Muscle of leg (tissue), 11 donors: Measurements from ENCODE around the gene CNOT9. TPM values are rescaled to one million over a fixed set of nuclear protein-coding genes. Genes with fewer than 3 reads are reported as not detected.
"Not testable (repeated sequence)": the region's sequence is repeated elsewhere in the genome, so short reads cannot be mapped to it uniquely, and the experiment has no call there.

Experiments
- DNase-seq: peaks from one replicate; pipeline ENCODE4 v3.0.0; 2013
- H3K27ac ChIP-seq: one replicate; pipeline ENCODE4 v1.5.1; 2013; ENCODE audit warnings: mild to moderate bottlenecking, low read length, control low read depth
- H3K27me3 ChIP-seq: one replicate; pipeline ENCODE4 v1.6.1; 2013; ENCODE audit warnings: low read length; ENCODE audit not compliant: control insufficient read depth, insufficient read depth
- H3K36me3 ChIP-seq: one replicate; pipeline ENCODE4 v1.6.1; 2013; ENCODE audit warnings: low read length; ENCODE audit not compliant: control insufficient read depth, insufficient read depth
- H3K4me1 ChIP-seq: one replicate; pipeline ENCODE4 v1.6.1; 2013; ENCODE audit warnings: low read length; ENCODE audit not compliant: control insufficient read depth, insufficient read depth
- H3K4me3 ChIP-seq: one replicate; pipeline ENCODE4 v1.5.1; 2013; ENCODE audit warnings: low read length, control low read depth
- H3K9me3 ChIP-seq: replicated peaks from 2 replicates; pipeline ENCODE4 v1.6.1; 2013; ENCODE audit warnings: low read depth, low read length; ENCODE audit not compliant: control insufficient read depth
- WGBS: methylation state at CpG from one replicate; pipeline ENCODE4 v1.1.5; 2013; ENCODE audit warnings: missing lambda C conversion rate; ENCODE audit not compliant: insufficient coverage; 5-methylcytosine and 5-hydroxymethylcytosine counted together
- polyA plus RNA-seq, 8 donors: library from polyadenylated mRNA; unstranded; fragments of 120-200 nt; gene quantifications; one replicate each; pipeline versions ENCODE4 v1.2.1 to v1.2.3, GENCODE V29; 2013; ENCODE audit warnings: inconsistent platforms in 1 of 8, low replicate concordance in 1 of 8; ENCODE audit not compliant: insufficient read length in 8 of 8, insufficient read depth in 1 of 8
- total RNA-seq: library from RNA; stranded (reverse); fragments of 120-200 nt; gene quantifications from one replicate; pipeline ENCODE4 v1.2.4, GENCODE V29; 2013

The CNOT9 gene
- total and polyA plus RNA-seq, 9 donors: 31.2 to 42.3 (median 35.4) TPM

- Histone ChIP-seq H3K27ac (no peak overlapping the region), H3K4me3 (no peak overlapping the region), H3K4me1 (no peaks in the 10 kb centered on the region), H3K9me3 (no peaks in the 10 kb centered on the region), H3K27me3 (no peaks in the 10 kb centered on the region), H3K36me3 (peaks cover 26% of the 10 kb centered on the region)
- DNase-seq: no peak
Observed at GRCh38 chr2:218547511-218547910, 21.1 kb upstream of the CNOT9 start.

- Histone ChIP-seq H3K36me3 (peaks cover 25% of the 10 kb centered on the region), H3K27me3 (no peaks in the 10 kb centered on the region), H3K27ac (no peak overlapping the region), H3K4me1 (no peaks in the 10 kb centered on the region), H3K9me3 (no peaks in the 10 kb centered on the region), H3K4me3 (no peak overlapping the region)
- no peak for DNase-seq
Observed at GRCh38 chr2:218547978-218548377, 20.7 kb upstream of the CNOT9 start.

GRCh38 chr2:218554225-218554624 is 14.4 kb upstream of the CNOT9 start:
- H3K4me3 ChIP-seq: not testable (repeated sequence)
- peaks cover 12% of the 10 kb centered on the region for H3K36me3 ChIP-seq

GRCh38 chr2:218555527-218555926 is 13.1 kb upstream of the CNOT9 start:
- no peaks in the 10 kb centered on the region for H3K9me3 ChIP-seq
- 75% methylated on average over 3 of the region's 4 CpGs for WGBS

More at GRCh38 chr2:218554225-218554624, 14.4 kb upstream of the CNOT9 start:
- H3K9me3 ChIP-seq, H3K4me1 ChIP-seq, H3K27ac ChIP-seq, DNase-seq, H3K27me3 ChIP-seq: not testable (repeated sequence)
- no CpG with 5 or more reads among the region's 3 CpGs for WGBS

GRCh38 chr2:218557941-218558340 is 10.7 kb upstream of the CNOT9 start:
- H3K27ac ChIP-seq: no peak overlapping the region
- no peak for DNase-seq
- peaks cover 15% of the 10 kb centered on the region for H3K36me3 ChIP-seq
- no peaks in the 10 kb centered on the region for H3K9me3 ChIP-seq
- no peaks in the 10 kb centered on the region for H3K4me1 ChIP-seq
- no peaks in the 10 kb centered on the region for H3K27me3 ChIP-seq
- H3K4me3 ChIP-seq: no peak overlapping the region
- WGBS: no CpG with 5 or more reads among the region's 2 CpGs

More at GRCh38 chr2:218555527-218555926, 13.1 kb upstream of the CNOT9 start:
- DNase-seq: no peak
- no peak overlapping the region for H3K27ac ChIP-seq
- peaks cover 12% of the 10 kb centered on the region for H3K36me3 ChIP-seq
- H3K4me3 ChIP-seq: no peak overlapping the region
- H3K4me1 ChIP-seq: no peaks in the 10 kb centered on the region
- no peaks in the 10 kb centered on the region for H3K27me3 ChIP-seq

GRCh38 chr2:218558986-218559385 is 9.7 kb upstream of the CNOT9 start:
- 80% methylated on average over 2 of the region's 3 CpGs for WGBS
- H3K4me1 ChIP-seq: no peaks in the 10 kb centered on the region
- no peak for DNase-seq
- no peaks in the 10 kb centered on the region for H3K27me3 ChIP-seq
- H3K36me3 ChIP-seq: peaks cover 16% of the 10 kb centered on the region
- no peaks in the 10 kb centered on the region for H3K9me3 ChIP-seq
- H3K27ac ChIP-seq: no peak overlapping the region
- H3K4me3 ChIP-seq: no peak overlapping the region

GRCh38 chr2:218564056-218564455 is 4.6 kb upstream of the CNOT9 start:
- Histone ChIP-seq H3K9me3 (no peaks in the 10 kb centered on the region), H3K36me3 (peaks cover 21% of the 10 kb centered on the region), H3K4me3 (no peak overlapping the region), H3K27ac (no peak overlapping the region), H3K4me1 (no peaks in the 10 kb centered on the region), H3K27me3 (no peaks in the 10 kb centered on the region)
- DNase-seq: no peak
- WGBS: no CpG with 5 or more reads among the region's 1 CpG

- no peak overlapping the region for H3K27ac ChIP-seq
- WGBS: no CpG with 5 or more reads among the region's 1 CpG
- no peak overlapping the region for H3K4me3 ChIP-seq
- no peaks in the 10 kb centered on the region for H3K27me3 ChIP-seq
- H3K4me1 ChIP-seq: peaks cover 10% of the 10 kb centered on the region
- H3K36me3 ChIP-seq: peaks cover 15% of the 10 kb centered on the region
- no peaks in the 10 kb centered on the region for H3K9me3 ChIP-seq
- DNase-seq: no peak
Observed at GRCh38 chr2:218566296-218566695, 2.3 kb upstream of the CNOT9 start.

GRCh38 chr2:218567797-218568189 is 846 bp upstream of the CNOT9 start:
- under 1% methylated on average over 19 of the region's 19 CpGs for WGBS
- H3K27ac ChIP-seq: peak overlapping the region; percentile 97
- no peaks in the 10 kb centered on the region for H3K27me3 ChIP-seq
- no peak for DNase-seq
- H3K4me3 ChIP-seq: peak overlapping the region; percentile 69
- H3K9me3 ChIP-seq: no peaks in the 10 kb centered on the region
- H3K36me3 ChIP-seq: peaks cover 20% of the 10 kb centered on the region
- peaks cover 10% of the 10 kb centered on the region for H3K4me1 ChIP-seq

GRCh38 chr2:218569038-218569431 is 396 bp downstream of the CNOT9 start:
- H3K27me3 ChIP-seq: no peaks in the 10 kb centered on the region
- H3K27ac ChIP-seq: peak overlapping the region; percentile 95
- 0% methylated on average over 31 of the region's 31 CpGs for WGBS
- H3K4me1 ChIP-seq: peaks cover 10% of the 10 kb centered on the region
- H3K9me3 ChIP-seq: no peaks in the 10 kb centered on the region
- peak overlapping the region; percentile 69 for H3K4me3 ChIP-seq
- peaks cover 17% of the 10 kb centered on the region for H3K36me3 ChIP-seq
- peak; percentile 69 for DNase-seq
